ENCODE data around the gene METTL15. TPM values are rescaled to one million over a fixed set of nuclear protein-coding genes. Genes with fewer than 3 reads are reported as not detected.
A peak's percentile ranks its signal among the peaks of the same experiment; 100 is the strongest.

Gene METTL15
- total and polyA plus RNA-seq, 2 of the 8 experiments (the other 6 are each of a cell fraction or from before 2014, with no cell fraction given) = 5.4 to 10.5 TPM

DNA sequence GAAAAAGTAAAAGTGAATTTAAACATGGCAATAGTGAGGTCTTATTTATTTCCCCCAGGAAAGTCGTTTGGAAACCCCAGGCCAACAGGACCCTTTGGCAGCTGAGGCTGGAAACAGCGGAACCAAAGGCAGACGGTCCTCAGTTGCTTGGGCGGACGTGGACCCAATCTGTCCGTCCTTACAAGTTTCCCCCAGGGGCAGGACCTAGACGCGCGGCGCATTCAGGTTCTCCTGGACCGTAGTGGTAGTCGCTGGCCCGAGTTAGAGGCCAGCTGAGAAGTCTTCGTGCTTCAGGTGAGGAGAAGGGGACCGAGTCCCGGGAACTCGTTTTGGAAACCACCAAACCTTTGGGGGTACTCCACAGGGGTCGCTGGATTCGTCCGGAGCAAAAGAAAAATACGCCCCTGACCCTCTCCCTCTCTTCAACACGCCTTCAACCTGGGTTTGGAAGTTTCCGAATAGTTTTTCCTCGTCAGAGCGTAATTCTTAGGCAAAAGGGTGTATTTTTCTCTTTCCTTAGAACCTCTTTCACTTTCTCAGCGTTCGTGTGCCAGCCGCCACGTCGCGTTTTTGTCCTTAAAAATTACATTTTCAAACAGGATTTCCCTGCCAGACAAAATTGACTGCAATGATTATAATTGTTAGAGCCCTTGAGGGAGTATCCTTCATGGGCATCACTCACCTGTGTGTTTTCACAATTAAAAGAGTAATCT lies 2.1 kb downstream of the METTL15 start (continued):
- TF ChIP-seq SAP30 (IDR thresholded peaks at IDR 0.05; ENCODE audit: insufficient read depth, insufficient replicate concordance, low read length) (peak; percentile 62), KDM4A (IDR thresholded peaks at IDR 0.05; ENCODE audit: low read depth, low read length, severe bottlenecking) (peak; percentile 40), BRCA1 (IDR thresholded peaks at IDR 0.05; ENCODE audit: low read depth, low read length) (no peak), TAF7 (optimal IDR thresholded peaks at IDR 0.05; ENCODE audit: borderline replicate concordance, low read depth, low read length) (peak; percentile 73), GTF2F1 (IDR thresholded peaks at IDR 0.05; ENCODE audit: borderline replicate concordance, low read depth, low read length) (peak; percentile 86; the same call in 1 of the 2 replicates), CHD1 (IDR thresholded peaks at IDR 0.05; ENCODE audit: low read depth, low read length) (no peak), TCF12 (IDR thresholded peaks at IDR 0.05; ENCODE audit: low read depth, low read length) (no peak), EGR1 (IDR thresholded peaks at IDR 0.05; ENCODE audit: borderline replicate concordance, low read depth, low read length) (no peak), JUN (IDR thresholded peaks at IDR 0.05; ENCODE audit: low read depth, low read length) (no peak), EP300 (IDR thresholded peaks at IDR 0.05; ENCODE audit: borderline replicate concordance in 1 of 2, low read depth in 2 of 2, low read length in 2 of 2) (peak; percentile 28 to 39; a peak in 2 of 3 replicates), ZNF274 (IDR thresholded peaks at IDR 0.05; ENCODE audit: borderline replicate concordance, extremely low read depth, low read length) (no peak), NANOG (IDR thresholded peaks at IDR 0.05; ENCODE audit: insufficient read depth, low read depth, low read length, poor library complexity, severe bottlenecking) (no peak), TBP (IDR thresholded peaks at IDR 0.05; ENCODE audit: low read depth, low read length) (peak; percentile 95), RFX5 (IDR thresholded peaks at IDR 0.05; ENCODE audit: borderline replicate concordance, low read depth, low read length) (no peak), CBX8 (IDR thresholded peaks at IDR 0.05; ENCODE audit: borderline replicate concordance, low read depth, low read length) (no peak), CBX5 (IDR thresholded peaks at IDR 0.05; ENCODE audit: low read depth, low read length) (no peak), MAFK (IDR thresholded peaks at IDR 0.05; ENCODE audit: low read depth, low read length) (no peak), SIN3A (conservative IDR thresholded peaks at IDR 0.05 in 1 of 2, IDR thresholded peaks at IDR 0.05 in 1 of 2; ENCODE audit: low read depth in 1 of 2, low read length in 2 of 2) (peak; percentile 51 to 93; a peak in 3 of 4 replicates), KDM1A (IDR thresholded peaks at IDR 0.05; ENCODE audit: borderline replicate concordance, low read length) (no peak), JUND (IDR thresholded peaks at IDR 0.05; ENCODE audit: low read length) (peak; percentile 61; the same call in 1 of the 2 replicates), CTBP2 (IDR thresholded peaks at IDR 0.05; ENCODE audit: borderline replicate concordance, insufficient read depth, insufficient read length, low read length) (no peak), PHF8 (conservative IDR thresholded peaks at IDR 0.05; ENCODE audit: low read depth, low read length) (peak; percentile 92)
- TF ChIP-seq, protein P1, sequence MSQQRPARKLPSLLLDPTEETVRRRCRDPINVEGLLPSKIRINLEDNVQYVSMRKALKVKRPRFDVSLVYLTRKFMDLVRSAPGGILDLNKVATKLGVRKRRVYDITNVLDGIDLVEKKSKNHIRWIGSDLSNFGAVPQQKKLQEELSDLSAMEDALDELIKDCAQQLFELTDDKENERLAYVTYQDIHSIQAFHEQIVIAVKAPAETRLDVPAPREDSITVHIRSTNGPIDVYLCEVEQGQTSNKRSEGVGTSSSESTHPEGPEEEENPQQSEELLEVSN (IDR thresholded peaks at IDR 0.05) = peak; percentile 53
